ENCODE data around the gene CABP2.

- TF ChIP-seq ZBTB33 (IDR thresholded peaks at IDR 0.05) (no peak), TAF1 (IDR thresholded peaks at IDR 0.05; ENCODE audit: borderline replicate concordance, low read depth, low read length) (no peak)
Observed at GRCh38 chr11:67507242-67507863, 15.9 kb downstream of the CABP2 start.
